IPS DF 4.7 (cell line): ENCODE data around the gene NQO1.
"Not testable (repeated sequence)": the region's sequence is repeated elsewhere in the genome, so short reads cannot be mapped to it uniquely, and the experiment has no call there.

Experiments
- DNase-seq: peaks from one replicate; pipeline ENCODE4 v3.0.0-alpha.2; 2013; ENCODE audit warnings: low spot score; ENCODE audit errors: extremely low read depth

Gene NQO1

DNA sequence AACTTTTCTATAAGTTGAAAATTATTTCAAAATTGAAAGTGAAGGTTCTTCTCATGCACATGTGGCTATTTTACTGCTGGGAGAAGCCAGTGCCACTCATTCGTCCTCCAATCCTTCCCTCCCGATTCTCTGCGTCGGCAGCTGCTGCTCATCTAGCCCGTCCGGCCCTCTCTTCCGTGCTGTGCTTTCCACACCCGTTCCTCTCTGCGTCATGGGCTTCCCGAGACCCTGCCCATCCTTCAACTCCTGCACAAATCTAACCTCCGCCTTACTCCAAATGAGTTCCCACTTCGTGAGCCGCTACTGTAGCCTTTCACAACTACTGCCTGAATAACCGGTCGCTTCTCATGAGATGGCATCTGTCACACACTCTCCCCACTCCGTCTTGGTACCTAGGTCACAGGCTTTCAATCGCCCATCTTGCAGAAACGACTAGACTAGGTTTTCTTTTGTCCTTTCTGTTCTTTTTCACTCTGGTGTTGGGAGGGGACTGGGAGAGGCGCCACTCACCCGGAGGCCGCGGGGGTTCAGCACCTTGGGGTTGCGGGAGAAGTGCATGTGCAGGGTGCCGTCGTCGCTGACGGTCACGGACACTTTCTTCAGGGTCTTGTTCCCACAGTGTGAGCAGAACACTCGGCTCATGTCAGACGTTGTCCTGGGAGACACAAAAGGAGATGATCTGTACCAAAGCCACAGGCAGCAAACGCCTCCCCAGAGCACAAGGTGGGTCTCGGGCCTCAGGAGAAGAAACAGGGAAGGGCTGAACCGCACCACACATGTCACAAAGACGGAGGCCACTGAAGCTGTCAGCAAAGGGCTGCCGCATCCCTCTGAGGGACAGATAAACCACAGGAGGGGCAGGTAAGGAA, 18.2 kb upstream of the NQO1 start:
- no peak for DNase-seq

DNA sequence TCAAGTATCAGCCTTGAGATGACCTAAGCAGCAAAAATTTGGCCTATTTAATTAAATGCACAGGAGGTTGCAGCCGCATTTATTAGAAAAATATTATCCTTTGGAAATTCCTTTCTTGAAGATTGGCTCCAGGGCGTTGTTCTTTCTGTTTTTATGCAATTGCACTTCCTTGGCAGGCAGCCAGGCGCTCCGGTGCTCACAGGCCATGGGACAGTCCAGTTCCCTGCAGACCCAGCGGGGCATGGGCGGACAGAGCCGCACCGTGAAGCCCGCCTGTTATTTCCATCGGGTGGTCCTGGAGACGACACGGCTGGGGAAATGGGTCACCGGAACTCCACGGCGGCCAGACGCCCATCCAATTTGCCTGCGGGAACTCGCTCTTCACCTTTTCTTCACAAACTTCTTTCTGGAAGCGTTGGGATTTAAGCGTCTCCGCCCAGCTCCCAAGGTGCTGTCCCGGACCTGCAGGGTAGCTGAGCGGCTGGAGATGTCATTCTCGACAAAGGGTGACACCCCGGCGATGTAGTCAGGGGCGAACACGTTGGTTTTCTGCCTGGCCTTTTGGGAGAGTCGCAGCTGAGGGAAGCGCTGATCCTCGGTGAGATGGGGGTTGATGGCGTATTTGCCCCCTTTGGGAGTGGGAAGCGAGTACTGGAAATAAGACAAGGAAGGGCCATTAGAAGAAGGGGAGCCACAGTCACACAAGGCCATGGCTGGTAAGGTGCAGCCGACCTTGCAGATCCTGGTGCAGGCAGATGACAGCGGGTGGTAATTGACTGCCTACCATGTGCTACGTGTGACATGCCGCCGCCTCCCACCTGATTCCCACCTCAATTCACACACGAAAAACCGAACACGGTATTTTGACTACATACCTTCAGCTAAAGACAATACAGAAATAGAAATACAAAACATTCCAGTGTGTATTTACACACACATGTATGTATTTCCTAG, 15.9 kb upstream of the NQO1 start:
- no peak for DNase-seq

DNA sequence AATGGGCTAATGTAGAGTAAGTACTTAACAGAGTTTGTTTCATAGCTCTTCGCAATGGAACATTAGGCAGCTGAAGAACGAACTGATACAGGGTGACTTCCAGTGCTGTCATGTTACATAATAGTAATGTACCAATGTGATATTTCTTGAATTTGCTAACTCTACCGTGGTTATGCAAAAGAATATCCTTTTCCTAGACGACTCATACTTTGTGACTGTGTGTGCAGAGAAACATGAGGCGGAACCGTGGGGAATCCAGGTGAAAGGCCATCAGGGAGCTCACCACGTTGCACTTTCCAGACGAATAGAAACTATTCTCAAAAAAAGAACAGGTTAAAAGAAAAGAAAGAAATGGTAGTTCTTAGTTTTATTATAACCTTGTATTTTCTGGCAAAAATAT, 15.2 kb upstream of the NQO1 start:
- no peak for DNase-seq

DNA sequence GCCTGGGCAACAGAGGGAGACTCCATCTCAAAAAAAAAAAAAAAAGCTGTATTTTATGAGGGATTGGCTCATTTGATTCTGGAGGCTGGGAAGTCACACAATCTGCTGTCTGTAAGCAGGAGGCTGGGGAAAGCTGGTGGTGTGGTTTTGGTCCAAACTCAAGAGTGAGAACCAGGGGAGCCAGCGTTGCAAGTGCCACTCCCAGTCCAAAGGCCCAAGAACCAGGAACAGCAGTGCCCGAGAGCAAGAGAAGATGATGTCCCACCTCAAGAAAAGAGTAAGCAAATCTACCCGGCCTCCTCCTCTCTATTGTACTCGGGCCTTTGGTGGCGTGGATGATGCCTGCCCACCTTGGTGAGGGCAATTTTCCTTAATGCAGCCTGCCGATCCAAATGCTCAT, 5.7 kb upstream of the NQO1 start:
- DNase-seq = no peak

DNA sequence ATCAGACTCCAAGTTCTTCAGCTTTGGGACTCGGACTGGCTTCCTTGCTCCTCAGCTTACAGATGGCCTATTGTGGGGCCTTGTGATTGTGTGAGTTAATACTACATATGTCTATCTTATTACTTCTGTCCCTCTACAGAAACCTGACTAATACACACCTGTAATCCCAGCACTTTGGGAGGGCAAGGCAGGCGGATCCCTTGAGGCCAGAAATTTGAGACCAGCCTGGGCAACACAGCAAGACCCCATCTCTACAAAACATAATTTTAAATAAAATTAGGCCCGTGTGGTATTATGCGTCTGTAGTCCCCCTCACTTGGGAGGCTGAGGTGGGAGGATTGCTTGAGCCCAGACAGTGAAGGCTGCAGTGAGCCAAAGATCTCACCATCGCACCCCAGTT, 4.9 kb upstream of the NQO1 start:
- DNase-seq = not testable (repeated sequence)

DNA sequence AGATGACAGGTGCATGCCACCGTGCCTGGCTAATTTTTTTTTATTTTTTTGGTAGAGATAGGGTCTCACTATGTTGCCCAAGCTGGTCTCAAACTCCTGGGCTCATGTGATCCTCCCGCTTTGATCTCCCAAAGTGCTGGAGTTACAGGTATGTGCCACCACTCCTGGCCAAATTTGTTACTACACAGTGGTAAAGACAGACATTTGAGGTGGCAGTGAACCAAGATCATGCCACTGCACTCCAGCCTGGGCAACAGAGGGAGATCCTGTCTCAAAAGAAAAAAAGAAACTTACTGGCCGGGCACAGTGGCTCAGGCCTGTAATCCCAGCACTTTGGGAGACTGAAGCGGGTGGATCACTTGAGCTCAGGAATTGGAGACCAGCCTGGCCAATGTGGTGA, 2.7 kb upstream of the NQO1 start:
- DNase-seq = not testable (repeated sequence)

DNA sequence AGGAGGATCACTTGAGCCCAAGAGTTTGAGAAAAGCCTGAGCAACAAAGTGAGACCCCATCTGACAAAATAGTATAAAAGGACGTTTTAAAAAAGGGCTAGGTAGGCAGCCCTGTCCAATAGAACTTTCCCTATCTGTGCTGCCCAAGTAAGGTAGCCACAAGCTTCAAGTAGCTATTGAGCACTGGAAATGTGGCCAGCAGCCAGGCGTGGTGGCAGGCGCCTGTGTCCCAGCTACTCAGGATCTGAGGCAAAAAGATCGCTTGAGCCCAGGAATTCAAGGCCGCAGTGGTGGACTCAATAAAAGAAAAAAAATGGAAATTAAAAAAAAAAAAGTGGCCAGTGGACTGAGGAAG, 1.5 kb upstream of the NQO1 start:
- no peak for DNase-seq

DNA sequence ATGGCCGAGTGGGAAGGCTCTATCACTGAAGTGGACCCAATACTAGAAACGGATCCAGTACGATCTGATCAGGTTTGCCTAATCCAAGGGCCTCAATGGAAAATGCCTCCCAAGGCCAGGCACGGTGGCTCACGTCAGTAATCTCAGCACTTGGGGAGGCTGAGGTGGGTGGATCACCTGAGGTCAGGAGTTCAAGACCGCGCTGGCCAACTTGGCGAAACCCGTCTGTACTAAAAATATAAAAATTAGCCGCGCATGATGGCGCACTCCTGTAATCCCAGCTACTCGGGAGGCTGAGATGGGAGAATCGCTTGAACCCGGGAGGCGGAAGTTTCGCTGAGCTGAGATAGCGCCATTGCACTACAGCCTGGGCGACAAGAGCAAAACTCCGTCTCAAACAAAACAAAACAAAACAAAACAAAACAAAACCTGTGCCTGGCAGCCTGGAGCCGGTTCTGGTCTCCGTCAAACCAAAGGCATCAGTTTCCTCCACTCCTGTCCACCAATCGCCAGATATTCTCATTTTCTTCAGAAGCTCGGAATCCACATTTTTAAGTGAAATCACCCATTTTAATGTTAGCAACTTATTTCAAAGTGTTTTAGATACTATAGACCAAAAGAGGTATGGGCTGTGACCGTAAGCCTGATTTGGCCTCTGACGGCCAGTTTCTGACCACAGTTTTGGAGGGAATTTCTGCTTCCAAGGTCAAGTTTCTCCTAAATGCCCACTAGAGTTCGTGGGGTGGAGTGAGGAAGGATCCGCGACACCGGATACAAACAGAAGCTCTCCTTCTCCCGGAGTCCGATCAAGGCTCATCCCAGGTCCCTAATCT, 664 bp downstream of the NQO1 start:
- no peak for DNase-seq

DNA sequence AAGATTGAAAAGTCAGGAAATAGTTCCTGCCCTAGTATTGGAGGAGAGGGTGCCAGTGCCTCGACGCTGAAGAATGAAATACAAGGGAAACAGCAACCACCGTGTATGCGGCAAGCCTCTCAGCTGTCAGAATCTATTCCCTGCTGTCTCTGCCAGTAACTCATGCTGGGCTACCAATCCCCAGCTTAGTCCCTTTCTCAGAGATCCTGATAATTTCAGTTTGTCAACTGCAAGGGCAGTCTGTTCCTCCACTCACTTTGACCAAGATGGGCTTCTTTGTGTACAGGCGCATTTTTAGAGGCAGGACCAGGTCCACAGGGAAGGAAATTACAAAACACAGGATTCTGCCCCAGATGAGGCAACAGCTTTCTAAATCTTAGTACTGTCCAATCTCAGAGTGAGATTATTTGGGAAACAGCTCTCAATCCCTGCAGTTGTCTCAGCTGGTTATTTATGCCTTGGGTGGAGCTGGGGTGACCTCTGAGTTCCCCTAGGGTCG, 1.3 kb downstream of the NQO1 start:
- DNase-seq = no peak

DNA sequence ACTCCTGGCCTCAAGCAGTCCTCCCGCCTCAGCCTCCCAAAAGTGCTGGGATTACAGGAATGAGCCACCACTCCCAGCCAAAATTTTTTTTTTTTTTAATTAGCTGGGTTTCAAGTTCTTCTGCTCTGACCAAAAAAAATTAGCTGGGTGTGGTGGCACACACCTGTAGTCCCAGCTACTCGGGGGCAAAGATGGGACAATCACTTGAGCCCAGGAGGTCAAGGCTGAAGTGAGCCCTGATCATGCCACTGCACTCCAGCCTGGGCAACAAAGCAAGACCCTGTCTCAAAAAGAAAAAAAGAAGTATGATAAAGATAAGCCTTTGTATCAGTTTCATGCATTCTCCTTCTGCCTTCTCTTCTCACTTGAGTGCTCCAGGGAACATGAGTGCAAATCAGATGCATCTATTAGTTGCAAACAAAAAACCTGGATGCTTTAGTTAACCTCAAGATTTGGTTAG, 1.9 kb downstream of the NQO1 start:
- no peak for DNase-seq

DNA sequence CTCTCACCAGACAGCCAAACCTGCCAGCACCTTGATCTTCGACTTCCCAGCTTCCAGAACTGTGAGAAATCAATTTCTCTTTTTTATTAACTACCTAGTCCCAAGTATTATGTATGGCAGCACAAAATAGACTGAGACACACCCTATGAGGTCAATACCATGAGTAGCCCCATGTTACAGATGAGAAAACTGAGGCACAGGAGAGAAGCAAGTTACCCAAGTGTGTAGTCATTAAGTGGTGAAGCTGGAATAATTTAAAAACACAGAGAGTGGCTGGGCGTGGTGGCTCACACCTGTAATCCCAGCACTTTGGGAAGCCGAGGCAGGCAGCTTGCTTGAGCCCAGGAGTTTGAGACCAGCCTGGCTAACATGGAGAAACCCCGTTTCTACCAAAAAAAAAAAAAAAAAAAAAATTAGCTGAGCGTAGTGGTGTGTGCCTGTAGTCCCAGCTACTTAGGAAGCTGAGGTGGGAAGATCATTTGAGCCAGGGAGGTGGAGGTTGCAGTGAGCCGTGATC, 4.9 kb downstream of the NQO1 start:
- DNase-seq = no peak

DNA sequence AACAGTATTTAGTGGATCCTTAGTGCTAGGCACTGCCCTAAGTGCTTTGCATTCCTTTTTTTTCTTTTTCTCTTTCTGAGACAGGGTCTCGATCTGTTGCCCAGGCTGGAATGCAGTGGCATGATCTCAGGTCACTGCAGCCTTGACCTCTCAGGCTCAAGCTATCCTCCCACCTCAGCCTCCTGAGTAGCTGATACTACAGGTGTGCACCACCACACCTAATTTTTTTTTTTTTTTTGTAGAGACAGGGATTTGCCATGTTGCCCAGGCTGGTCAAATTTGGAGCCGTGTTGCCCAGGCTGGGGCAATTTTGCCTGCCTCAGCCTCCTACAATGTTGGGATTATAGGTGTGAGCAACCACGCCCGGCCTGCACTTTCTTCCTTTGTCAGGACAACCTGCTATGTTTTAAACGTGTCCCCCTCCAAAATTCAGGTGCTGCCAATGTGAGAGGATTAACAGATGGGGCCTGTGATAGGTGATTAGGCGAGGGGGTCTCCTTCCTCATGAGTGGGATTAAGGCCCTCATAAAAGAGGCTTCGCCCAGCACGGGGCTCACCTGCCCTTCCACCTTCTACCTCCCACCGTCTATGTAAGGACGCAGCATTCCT, 5.4 kb downstream of the NQO1 start:
- no peak for DNase-seq

DNA sequence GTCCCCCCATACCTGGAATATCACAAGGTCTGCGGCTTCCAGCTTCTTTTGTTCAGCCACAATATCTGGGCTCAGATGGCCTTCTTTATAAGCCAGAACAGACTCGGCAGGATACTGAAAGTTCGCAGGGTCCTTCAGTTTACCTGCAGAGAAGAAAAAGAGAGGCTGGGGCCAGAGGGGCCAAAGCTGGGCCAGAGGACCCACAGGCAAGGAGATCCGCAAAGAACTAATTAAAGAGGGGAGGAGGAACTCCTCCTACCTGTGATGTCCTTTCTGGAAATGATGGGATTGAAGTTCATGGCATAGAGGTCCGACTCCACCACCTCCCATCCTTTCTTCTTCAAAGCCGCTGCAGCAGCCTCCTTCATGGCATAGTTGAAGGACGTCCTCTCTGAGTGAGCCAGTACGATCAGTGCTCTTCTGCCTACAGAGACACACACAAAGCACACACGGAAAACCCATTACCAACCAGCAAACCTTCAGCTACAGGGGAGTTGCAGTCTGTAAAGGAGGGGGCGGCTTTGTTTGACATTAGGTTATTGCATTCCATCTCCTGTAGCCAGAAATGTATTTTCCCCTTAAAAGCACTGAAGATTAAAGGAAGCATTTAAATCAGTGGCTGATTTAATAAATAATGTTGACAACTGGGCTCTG, 8.1 kb downstream of the NQO1 start:
- DNase-seq = no peak

DNA sequence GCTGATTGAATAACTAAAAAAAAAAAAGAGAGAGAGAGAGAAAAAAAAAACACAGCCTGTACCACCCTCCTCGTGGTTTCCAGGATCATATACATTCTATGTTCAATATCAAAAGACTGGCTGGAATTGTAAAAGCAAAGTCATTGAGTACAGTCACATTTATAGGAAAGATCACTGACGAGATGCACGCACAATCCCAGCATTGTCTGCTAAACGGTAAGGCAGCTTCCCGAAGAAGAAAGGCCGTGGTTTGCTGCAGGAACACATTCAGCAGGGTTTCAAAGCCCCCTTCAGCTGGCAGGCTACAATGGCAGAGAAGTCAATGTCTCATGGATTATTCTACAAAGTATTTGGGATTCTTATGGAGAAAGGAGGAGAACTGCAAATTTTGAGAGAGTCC, 9.3 kb downstream of the NQO1 start:
- DNase-seq = no peak

DNA sequence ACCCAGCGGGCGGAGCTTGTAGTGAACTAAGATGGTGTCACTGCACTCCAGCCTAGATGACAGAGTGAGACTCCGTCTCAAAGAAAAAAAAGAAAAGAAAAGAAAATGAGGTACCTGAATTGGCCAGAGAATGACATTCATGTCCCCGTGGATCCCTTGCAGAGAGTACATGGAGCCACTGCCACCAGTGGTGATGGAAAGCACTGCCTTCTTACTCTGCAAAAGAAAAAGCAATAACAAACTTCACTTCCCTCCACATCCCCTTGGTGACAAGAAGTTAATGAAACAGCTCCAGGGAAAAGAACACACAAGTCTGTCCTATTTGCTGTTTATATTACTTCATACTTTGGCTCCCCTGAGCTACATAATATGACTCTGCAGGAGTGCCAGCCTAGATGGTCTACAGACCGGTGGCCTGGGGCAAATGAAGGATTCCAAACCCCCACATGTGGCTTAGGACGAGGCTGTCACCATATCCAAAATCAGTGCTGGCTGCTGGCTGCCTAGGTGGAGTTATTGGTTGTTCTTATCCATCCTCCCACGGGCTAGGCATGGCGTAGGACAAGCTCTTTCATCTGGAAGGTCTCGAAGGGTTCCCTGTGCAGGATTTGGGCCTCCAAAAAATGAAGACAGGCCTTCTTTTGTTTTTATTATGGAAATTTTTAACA, 13.3 kb downstream of the NQO1 start:
- DNase-seq = no peak

DNA sequence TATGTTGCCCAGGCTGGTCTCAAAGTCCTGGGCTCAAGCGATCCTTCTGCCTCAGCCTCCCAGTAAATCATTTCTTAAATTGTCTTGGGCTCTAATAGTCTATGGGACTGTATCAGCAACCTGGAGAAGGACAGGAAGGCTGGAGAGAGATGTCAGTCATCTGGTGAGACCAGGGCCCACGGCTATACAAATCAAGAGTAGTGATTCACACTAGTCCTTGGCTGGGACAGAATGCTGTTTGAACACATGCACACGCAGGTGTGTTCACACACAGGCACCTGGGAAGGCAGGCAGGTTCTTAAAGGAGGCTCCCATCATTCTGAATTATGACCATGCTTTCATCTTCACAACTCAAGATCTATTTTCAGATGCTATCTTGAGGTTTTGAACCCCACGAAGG, 14.1 kb downstream of the NQO1 start:
- no peak for DNase-seq

DNA sequence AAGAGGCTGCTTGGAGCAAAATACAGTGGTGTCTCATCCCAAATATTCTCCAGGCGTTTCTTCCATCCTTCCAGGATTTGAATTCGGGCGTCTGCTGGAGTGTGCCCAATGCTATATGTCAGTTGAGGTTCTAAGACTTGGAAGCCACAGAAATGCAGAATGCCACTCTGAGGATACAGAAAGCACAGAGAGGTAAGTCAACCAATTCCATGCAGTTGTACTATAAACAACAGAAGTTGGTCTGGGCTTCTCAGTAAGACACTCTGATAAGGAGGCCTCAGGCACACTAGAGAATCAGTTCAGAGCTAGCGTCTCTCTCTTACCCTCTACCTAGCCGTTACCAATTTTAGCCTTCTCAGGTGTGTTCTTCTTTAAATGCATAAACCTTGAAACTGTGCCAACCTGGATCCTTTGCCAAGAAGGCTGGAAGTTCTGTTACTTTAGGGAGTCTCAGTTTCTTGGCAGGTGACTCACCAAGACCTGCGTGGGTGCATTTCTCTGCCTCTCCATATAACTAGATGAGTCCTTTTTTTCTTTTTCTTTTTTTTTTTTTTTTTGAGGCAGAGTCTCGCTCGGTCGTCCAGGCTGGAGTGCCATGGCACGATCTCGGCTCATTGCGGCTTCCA, 15.1 kb downstream of the NQO1 start:
- no peak for DNase-seq

DNA sequence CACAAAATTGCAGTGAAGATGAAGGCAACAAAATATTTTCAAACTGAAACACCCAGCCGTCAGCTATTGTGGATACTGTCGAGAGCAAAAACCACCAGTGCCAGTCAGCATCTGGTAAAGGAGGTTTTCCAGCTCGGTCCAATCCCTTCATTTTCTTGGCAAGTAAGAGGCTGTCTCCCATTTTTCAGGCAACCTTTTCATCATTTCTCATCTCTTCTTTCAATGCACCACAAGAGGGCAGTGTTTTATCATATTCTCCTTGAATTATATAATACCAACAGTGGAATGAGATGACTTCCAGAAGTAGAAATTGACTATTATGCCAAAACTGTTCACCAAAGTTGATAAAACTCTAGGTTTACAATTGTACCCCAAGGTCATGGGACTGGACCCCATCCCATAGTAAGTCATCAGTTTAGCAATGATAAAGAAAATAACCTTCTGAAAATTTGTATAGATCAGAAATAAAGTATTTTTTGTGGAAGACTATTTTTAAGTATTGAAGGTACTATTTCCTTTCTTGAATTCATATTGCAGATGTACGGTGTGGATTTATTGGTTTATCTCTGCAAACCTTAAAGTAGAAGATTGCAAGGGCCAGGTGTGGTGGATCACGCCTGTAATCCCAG, 16.8 kb downstream of the NQO1 start:
- no peak for DNase-seq
